Mucosa of rectum (tissue), 2 donors: ENCODE results near the gene SETBP1.
A peak's percentile ranks its signal among the peaks of the same experiment; 100 is the strongest.
"Not testable (repeated sequence)": the region's sequence is repeated elsewhere in the genome, so short reads cannot be mapped to it uniquely, and the experiment has no call there.

Experiments used
- H3K27ac ChIP-seq, 2 donors: one replicate each; pipeline ENCODE4 v1.7.0; 2013; ENCODE audit warnings: inconsistent platforms in 2 of 2, low read depth in 2 of 2, low read length in 2 of 2
- H3K27me3 ChIP-seq, 2 donors: one replicate each; pipeline ENCODE4 v1.7.0; 2013; ENCODE audit warnings: low read length in 2 of 2; ENCODE audit not compliant: control insufficient read depth in 2 of 2, insufficient read depth in 2 of 2
- H3K36me3 ChIP-seq, 2 donors: one replicate each; pipeline ENCODE4 v1.7.0; 2013; ENCODE audit warnings: low read length in 2 of 2; ENCODE audit not compliant: control insufficient read depth in 2 of 2, insufficient read depth in 2 of 2
- H3K4me1 ChIP-seq, 2 donors: one replicate each; pipeline ENCODE4 v1.7.0; 2013; ENCODE audit warnings: low read length in 2 of 2, mild to moderate bottlenecking in 1 of 2; ENCODE audit not compliant: control insufficient read depth in 2 of 2, insufficient read depth in 2 of 2
- H3K4me3 ChIP-seq, 2 donors: one replicate each; pipeline ENCODE4 v1.7.0; 2013; ENCODE audit warnings: low read length in 2 of 2
- H3K9ac ChIP-seq, 2 donors: one replicate each; pipeline ENCODE4 v1.7.0; 2013; ENCODE audit warnings: low read length in 2 of 2, low read depth in 1 of 2, mild to moderate bottlenecking in 1 of 2
- H3K9me3 ChIP-seq, 2 donors: one replicate each; pipeline ENCODE4 v1.7.0; 2013; ENCODE audit warnings: low read length in 2 of 2; ENCODE audit not compliant: control insufficient read depth in 2 of 2
- donor health status: healthy.
- donor health status: Normal muscosa, but diverticular disease.

SETBP1 gene

DNA sequence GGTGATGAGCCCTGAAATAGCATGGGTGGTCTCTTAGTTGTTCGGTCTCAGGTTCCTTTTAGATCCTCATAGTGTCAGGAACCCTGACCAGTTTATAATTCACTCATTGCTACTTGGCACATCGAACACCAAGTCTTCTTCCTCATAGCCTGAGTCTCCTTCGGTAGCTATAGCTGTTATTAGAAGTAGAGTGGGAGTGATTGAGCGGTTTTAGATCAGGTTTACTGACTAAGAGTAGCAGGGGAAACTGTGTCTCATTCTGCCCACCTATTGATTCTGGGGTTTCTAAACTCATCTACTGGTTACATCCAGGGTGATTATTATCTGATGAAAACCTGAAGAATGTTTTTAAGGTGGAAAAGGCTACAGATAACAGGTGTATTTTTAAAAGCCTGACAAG, 114.6 kb downstream of the SETBP1 start:
- Histone ChIP-seq H3K27me3 (no peaks in the 10 kb centered on the region), H3K4me3 (no peak overlapping the region), H3K36me3 (no peaks in the 10 kb centered on the region), H3K27ac (no peak overlapping the region), H3K9me3 (no peaks in the 10 kb centered on the region), H3K4me1 (peaks cover 0 to 6% of the 10 kb centered on the region in 2 donors), H3K9ac (no peak overlapping the region)

DNA sequence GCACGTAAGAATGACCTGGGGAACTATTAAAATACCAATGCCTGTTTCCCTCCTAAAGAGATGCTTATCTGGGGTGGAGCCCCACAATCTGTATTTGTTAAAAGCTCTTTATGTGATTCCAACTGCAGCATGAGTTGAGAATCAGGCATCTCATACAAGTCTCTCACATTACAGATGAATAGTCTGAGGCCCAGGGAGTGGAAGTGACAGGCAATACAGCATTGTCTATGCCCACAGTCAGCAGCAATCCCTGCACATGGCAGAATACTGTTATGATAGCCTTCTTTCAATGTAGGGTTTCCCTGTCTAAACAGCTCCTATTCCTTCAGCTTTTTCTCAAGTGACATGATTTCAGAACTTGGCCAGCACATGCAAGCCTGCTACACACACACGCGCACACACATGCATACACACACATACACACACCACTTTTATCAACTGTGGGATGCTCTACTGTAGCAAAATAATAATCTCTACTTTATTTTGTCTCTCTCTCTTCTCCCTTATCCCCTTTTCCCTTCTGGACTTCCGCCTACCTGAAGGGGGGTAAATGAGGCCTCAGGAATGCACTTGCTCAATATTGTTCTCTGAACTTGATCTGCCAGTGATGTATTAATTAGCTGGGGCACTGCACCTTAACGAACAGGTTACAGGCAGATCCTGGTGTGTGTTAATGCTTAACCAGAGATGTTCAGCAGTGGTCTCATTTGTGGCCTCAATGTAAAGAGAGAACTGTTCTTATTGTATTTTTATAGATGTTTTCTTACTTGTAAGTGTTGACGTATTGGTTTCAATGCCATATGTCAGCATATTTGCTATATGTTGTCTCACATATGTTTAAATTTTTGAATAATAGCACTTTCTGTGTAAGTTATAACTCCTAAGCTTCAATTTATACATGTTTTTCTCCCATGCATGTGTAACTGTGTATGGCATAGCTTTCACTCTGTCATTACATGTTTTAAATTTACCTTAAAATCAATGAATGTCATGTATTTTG, 116.0 kb downstream of the SETBP1 start:
- Histone ChIP-seq H3K4me3 (no peak overlapping the region), H3K9ac (no peak overlapping the region), H3K36me3 (no peaks in the 10 kb centered on the region), H3K27ac (no peak overlapping the region), H3K4me1 (peaks cover 0 to 2% of the 10 kb centered on the region in 2 donors), H3K9me3 (no peaks in the 10 kb centered on the region), H3K27me3 (no peaks in the 10 kb centered on the region)

DNA sequence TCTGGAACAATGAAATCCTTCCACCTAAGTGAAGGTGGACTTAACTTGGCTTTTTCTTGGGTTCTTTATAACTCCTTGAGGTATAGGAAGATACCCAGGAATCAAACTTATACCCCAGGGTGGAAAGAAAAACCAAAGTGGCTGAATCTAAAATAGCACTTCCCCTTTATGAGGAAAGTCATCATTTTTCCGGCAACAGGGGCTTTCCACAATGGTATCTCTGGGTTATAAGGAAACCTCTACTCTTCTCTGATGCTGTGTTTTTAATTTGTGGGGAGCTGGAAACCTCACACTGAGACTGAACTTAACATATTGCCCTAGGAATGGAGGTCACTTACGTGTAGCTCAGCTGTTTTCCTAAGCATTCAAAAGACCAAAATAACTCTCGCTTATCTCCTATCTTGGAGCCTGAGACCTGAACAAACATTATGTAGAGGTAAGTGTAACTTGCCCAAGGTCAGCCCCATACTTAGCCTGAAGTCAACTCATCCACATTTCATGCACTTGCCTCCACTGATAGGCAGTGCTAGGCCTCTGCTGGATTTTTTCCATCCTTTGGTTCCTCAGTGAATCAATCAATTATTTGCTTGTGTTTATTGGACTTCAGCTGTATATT, 117.9 kb downstream of the SETBP1 start:
- Histone ChIP-seq H3K9me3 (no peaks in the 10 kb centered on the region), H3K27me3 (no peaks in the 10 kb centered on the region), H3K4me3 (no peak overlapping the region), H3K36me3 (no peaks in the 10 kb centered on the region), H3K4me1 (peaks cover 5 to 10% of the 10 kb centered on the region in 2 donors), H3K27ac (no peak overlapping the region), H3K9ac (no peak overlapping the region)

DNA sequence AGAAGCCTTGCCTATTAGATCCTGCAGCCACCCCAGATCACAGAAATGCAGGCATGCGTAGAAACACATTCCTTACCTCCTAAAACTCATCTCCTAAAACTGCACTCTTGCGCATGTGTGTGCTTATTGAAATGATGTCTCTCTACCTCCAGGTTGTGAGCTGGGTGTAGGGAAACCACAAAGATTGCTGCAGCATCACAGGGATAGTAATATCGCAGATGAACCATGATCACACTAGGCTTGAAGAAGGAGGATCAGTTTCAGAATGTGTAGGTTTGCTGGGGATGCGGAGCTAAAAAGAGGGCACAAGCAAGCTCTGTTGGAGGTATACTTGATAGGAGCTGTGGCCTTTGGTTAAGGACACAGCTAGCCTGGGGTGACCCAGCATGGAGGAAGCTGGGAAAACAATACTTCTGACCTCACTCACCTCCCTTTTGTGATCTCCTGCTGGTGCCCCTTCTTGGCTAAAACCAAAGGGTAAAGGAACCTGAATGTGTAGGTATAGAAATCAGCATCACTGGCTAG, 118.8 kb downstream of the SETBP1 start:
- Histone ChIP-seq H3K4me1 (peaks cover 12 to 13% of the 10 kb centered on the region in 2 donors), H3K36me3 (no peaks in the 10 kb centered on the region), H3K9ac (no peak overlapping the region), H3K4me3 (no peak overlapping the region), H3K9me3 (no peaks in the 10 kb centered on the region), H3K27me3 (no peaks in the 10 kb centered on the region), H3K27ac (no peak overlapping the region)

DNA sequence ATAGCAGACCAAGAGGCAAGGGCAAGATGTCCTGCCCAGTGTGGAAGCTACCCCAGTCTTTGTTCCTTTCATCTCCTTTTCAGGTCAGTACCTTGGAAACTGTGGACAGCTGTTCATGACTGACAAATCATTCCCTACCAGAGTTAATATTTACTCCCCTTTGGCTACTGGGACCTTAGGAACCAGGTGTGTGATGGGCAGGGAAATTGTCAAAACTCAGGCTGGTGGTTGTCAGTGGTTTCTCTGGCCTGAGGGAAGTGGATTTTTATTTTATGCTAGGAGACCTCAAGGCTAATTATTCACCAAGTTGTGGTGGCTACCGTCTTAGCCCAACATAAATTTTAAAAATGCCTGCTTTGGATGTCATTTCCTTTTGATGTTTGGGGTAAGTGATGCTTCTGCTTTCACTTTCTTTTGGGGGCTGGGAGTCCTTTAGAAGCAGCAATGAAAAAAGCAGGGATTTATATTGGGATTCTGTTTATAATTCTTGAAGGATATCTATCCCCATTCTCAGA, 119.3 kb downstream of the SETBP1 start:
- no peak overlapping the region for H3K9ac ChIP-seq
- H3K9me3 ChIP-seq: no peaks in the 10 kb centered on the region
- peaks cover 13 to 18% of the 10 kb centered on the region in 2 donors for H3K4me1 ChIP-seq
- H3K4me3 ChIP-seq: no peak overlapping the region
- H3K36me3 ChIP-seq: no peaks in the 10 kb centered on the region
- no peak overlapping the region for H3K27ac ChIP-seq
- H3K27me3 ChIP-seq: no peaks in the 10 kb centered on the region

DNA sequence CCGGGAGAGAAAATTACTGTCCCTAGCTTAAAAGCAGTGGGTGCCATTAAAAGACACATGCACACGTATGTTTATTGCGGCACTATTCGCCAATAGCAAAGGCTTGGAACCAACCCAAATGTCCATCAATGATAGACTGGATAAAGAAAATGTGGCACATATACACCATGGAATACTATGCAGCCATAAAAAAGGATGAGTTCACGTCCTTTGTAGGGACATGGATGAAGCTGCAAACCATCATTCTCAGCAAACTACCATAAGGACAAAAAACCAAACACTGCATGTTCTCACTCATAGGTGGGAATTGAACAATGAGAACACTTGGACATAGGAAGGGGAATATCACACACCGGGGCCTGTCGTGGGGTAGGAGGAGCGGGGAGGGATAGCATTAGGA, 120.1 kb downstream of the SETBP1 start:
- H3K27me3 ChIP-seq, H3K9ac ChIP-seq, H3K27ac ChIP-seq, H3K36me3 ChIP-seq, H3K4me3 ChIP-seq, H3K9me3 ChIP-seq: not testable (repeated sequence)
- H3K4me1 ChIP-seq: peaks cover 18 to 22% of the 10 kb centered on the region in 2 donors

DNA sequence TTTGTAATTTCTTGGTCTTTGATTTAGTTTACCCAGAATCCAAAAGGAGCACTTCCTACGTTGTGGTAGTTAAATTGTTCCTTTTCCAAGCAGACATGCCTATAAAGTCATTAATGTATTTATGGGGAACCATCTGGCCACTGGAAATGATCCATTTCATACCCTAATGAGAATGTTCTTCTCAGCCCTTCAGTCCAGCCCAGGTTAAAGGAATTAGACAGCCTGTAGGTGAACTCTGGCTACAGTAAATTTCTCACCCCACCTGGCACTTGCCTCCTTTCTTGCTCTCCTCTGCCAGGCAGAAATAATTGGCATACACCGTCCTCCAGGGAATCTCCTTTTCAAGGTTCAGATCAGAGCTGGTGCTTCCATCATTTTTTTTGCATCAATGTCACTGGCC, 121.1 kb downstream of the SETBP1 start:
- no peaks in the 10 kb centered on the region for H3K9me3 ChIP-seq
- no peaks in the 10 kb centered on the region for H3K27me3 ChIP-seq
- H3K27ac ChIP-seq: peak overlapping the region in 1 of 2 donors; percentile 80
- H3K36me3 ChIP-seq: no peaks in the 10 kb centered on the region
- no peak overlapping the region for H3K4me3 ChIP-seq
- H3K9ac ChIP-seq: no peak overlapping the region
- H3K4me1 ChIP-seq: peaks cover 20 to 25% of the 10 kb centered on the region in 2 donors

DNA sequence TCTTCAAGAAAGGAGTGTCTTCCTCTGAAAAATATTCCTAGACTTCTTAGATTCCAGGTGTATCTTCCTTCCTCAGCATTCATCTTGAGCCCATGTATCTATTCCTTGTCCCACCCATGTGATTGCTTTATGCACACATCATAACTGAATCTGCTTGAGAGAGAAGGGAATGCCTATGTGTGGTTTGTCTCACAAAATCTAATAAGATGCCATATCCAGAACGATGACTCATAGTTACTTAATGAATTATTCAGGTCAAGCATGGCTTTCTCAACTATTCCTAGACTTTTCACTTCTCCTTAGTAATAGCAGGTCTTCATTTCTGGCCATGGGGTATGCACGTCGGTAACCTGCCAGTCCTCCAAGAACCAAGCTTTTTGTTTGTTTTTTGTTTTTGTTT, 121.8 kb downstream of the SETBP1 start:
- Histone ChIP-seq H3K27ac (peak overlapping the region; percentile 80 to 84), H3K4me3 (peak overlapping the region in 1 of 2 donors; percentile 2), H3K9me3 (no peaks in the 10 kb centered on the region), H3K9ac (peak overlapping the region in 1 of 2 donors; percentile 15), H3K36me3 (no peaks in the 10 kb centered on the region), H3K27me3 (no peaks in the 10 kb centered on the region), H3K4me1 (peaks cover 18 to 25% of the 10 kb centered on the region in 2 donors)

DNA sequence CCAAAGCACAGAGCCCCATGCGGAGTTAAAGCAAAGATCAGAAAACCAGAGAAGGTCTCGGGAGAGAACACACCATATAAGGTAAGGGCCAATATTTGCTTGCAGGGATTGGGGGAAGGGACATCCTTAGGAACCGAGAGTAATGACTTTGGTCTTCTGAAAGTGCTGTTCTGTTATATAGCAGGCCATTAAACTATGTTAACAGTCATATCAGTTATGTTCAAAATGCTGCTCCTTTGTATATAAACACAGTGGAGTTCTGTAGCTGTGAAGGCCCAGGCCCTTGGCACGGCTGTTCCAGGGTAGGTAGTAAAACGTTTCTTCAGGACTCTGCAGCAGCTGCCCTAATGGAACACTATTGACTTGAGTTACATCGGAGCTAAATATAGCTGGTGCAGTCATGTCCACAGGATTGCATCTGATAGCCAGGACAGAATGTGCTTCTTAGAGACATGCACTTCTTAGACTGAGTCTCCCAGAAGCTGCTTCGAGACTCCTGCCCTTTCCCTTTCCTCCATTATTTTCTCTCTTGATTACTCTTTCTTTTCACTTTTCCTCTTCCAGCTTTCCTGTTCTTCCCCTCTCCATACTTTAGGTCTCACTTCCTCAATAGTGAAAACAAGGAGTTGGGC, 122.4 kb downstream of the SETBP1 start:
- no peaks in the 10 kb centered on the region for H3K36me3 ChIP-seq
- H3K4me3 ChIP-seq: peak overlapping the region in 1 of 2 donors; percentile 2
- no peaks in the 10 kb centered on the region for H3K27me3 ChIP-seq
- H3K9ac ChIP-seq: peak overlapping the region in 1 of 2 donors; percentile 34
- H3K4me1 ChIP-seq: peaks cover 23 to 25% of the 10 kb centered on the region in 2 donors
- H3K9me3 ChIP-seq: no peaks in the 10 kb centered on the region
- peak overlapping the region; percentile 80 to 84 for H3K27ac ChIP-seq
